Hippocampal formation (tissue), 2 donors: ENCODE measurements around the gene CEP170B.

Experiments used
- DNase-seq, 2 donors: peaks; one replicate each; lab custom pipeline; 2025; lab: John Stamatoyannopoulos, UW

Gene CEP170B

DNA sequence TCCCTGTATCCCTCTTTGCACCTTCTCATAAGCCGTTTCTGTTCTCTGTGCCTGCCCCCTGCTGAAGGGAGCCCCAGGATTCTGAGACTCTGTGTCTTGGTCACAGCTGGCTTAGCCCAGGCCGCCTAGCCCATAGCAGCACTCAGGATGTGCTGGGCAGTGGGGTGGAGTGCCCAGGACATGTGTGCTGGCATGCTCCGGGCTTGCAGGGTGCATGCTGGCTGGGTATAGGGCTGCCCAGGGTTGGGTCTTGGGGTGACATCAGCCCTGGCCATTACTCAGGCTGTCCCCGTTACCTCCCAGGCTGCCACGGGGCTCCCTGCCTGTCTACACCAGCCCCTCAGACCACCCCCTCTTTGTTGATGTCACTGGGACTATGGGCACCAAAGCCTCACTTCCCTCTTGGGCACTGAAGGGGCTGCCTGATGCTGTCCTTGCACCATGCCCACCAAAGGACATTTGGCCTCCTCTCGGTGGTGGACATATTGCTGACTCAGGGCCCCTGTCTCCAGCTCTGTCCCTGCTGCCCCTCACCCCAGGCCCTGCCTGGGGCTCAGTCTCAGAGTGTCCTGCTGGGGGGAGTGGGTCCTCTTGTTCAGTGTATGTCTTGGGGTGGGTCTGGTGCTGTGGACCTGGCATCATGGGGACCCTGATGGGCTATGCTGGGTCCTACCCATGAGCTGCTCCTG lies 2.4 kb downstream of the CEP170B start:
- no peak for DNase-seq

GRCh38 chr14:104868060-104868740 lies 3.1 kb downstream of the CEP170B start:
- DNase-seq = no peak

GRCh38 chr14:104868811-104869572 lies 3.9 kb downstream of the CEP170B start:
- DNase-seq = no peak

DNA sequence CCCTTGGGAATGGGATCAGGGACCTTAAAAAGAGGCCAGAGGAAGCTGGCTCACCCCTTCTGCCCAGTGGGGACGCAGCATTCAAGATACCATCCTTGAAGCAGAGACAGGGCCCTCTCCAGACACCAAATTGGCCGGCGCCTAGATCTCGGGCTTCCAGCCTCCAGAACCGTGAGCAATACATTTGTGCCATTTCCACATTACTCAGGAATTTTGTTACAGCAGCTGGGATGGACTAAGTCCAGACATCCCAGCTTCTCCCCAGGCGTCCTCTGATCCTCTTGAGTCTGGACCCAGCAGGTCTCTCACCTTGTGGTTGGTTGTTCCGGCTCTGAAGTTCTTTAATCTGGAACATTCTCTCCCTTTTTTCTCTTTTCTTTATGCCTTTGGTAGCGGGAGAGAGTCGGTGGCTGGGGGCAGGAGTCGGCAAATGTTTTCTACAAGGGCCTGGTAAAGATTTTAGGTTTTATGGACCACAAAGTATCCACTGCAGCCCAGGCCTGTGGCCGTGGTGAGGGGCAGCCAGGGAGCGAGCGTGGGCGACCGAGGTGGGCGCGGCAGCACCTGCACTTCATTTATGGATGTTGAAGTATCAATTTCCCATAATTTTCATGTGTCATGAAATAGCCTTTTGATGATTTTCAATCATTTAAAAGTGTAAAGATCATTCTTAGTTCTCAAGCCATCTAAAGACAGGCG lies 4.8 kb downstream of the CEP170B start:
- no peak for DNase-seq

GRCh38 chr14:104870368-104871144 lies 5.5 kb downstream of the CEP170B start:
- DNase-seq = no peak

DNA sequence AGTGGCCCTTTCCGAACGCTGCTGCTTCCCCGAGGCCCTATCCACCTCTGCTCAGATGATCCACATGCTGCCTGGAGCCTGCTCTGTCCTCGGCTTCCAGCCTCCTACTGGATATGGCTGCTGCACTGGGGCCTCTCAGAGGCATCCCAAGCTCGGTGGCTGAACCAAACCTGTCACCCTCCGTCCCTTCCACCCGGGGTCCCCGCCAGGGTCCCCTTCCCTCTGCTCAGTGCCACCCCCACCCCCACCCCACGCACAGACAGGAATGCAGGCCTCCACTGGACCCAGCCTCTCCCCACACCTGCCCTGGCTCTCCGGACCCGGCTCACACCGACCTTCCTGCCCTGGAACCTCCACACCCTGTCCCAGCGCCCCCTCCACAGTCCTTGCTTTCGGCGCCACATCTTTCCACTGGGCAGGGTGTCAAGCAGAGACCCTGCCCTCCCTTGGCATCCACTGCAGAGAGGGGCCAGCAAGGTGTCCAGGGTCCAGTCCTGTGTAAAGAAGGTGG lies 6.1 kb downstream of the CEP170B start:
- DNase-seq = no peak

DNA sequence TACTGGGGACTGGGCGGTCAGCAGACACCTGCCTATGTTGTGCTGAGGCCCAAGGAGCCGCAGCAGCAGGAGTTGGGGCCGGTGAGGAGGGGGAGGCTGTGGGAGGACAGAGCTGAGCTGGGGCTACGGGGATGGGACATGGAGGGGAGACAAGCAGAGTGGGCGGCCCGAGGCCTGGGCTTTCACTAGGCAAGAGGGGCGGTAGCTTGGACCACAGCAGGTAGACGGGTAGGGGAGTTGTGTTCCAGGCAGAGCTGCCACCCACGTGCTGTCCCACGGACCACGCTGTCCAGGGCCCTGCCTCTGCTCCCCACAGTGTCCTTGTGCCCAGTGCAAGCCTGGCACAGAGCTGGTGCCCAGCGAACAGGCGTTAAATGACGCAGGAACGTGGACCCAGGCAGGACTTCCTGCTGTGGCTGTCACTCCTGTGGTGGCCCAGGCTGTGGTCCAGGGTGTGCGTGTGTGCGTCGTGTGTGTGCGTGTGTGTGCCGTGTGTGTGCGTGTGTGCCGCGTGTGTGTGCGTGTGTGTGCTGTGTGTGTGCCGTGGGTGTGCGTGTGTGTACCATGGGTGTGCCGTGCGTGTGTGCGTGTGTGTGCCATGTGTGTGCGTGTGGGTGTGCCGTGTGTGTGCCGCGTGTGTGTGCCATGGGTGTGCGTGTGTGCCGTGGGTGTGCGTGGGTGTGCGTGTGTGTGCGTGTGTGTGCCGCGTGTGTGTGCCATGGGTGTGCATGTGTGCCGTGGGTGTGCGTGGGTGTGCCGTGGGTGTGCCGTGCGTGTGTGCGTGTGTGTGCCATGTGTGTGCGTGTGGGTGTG lies 6.8 kb downstream of the CEP170B start:
- DNase-seq = no peak

- no peak for DNase-seq
Observed at GRCh38 chr14:104872469-104873341, 7.6 kb downstream of the CEP170B start.

DNA sequence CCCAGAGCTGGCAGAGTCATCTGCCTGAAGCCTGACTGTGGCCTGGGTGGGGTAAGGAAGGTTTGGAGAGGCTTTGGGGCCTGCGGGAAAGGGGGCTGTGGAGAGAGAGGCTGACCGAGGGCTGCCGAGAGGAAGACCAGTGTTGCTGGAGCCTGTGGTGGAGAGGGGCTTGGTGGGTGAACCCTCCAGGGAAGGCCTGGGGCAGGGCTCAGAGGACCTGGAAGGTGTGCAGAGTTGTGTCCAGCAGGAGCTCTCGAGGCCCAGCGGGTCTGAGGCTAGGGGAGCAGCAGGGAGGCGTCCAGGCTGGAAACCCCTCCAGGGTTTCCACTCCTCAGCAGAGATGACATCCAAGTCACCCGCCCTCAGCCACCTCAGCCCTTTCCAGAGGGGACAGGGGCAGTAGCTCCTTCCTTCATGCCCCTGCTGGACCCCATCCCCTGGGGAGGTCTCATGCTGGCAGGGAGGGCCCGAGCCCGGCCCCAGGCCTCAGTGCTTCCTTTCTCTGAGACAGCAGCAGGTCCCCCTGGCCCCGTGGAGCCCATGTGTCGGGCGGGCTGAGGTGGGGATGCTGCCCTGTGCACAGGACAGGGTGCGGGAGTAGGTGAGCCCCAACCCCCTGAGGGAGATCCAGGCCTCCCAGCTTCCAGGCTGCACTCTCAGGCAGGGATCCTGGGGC lies 8.4 kb downstream of the CEP170B start:
- no peak for DNase-seq

- no peak for DNase-seq
Observed at GRCh38 chr14:104874110-104874531, 9.1 kb downstream of the CEP170B start.

DNA sequence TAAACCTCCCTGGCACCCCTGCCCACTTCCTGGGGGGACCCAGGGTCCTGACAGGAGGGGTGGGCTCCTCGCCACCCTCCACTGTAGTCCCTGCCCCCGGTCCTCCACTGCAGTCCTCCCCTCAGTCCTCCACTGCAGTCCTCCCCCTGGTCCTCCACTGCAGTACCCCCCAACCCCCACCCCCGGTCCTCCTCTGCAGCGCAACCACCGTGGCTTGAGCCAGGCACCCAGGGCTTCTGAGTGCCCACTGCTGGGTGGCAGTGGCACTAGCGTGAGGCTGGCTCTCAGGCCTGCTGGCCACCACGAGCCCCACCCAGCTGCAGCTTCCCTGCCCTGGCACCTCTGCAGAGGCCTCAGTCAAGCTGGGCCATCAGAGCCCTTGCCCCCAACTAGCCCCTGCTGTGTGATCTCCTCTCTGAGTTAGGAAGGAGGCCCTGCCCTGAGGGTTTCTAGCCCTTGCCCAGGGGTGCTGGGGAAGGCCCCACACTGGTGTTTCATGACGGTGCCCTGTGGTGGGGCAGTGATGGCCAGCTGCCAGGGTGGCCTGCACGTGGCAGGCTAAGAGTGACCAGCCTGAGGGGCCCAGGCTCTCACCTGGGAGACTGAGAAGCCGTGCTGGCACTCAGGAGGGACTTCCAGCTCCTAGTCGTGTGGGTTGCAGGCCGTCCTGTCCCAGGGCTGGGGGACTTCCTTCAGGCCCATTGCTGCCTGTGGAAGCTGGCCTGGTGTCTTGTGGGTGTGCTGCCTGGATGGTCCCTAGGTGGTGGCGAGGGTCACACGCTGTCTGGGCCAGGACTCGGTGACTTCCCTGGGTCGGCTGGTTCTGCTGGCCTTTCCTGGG lies 9.7 kb downstream of the CEP170B start:
- no peak for DNase-seq

DNA sequence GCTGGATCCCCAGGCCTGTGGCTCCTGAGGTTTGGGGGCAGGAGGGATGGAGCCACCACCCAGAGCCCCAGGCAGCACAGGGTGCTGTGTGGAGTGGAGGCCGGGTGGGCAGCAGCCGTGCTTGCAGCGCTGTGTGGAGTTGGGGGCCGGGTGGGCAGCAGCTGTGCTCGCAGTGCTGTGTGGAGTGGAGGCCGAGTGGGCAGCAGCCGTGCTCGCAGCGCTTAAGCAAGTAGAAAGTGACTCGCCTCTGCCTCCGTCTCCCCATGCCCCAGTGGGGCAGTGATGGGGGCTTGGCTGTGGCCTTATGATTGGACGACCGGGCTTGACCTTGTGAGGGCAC lies 10.3 kb downstream of the CEP170B start:
- no peak for DNase-seq

DNA sequence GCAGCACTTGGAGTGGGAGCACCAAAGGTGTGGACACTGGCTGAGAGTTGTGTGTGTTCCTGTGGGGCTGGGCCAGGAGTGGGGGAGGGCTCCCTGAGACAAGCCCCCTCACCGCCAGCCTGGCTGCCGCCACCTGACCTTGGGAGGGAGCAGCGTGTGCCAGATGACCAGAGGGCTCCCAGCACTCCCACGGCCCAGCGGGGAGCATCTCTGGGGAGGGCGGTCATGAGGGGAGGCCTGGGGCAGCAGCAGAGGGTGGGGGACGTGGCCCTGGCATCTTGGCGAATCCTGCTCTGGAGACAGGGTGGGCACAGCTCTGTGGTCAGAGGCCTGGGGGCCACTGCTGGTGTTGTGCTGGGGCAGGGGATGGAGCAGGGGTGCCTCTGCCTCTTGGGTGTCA lies 10.7 kb downstream of the CEP170B start:
- DNase-seq = no peak

DNA sequence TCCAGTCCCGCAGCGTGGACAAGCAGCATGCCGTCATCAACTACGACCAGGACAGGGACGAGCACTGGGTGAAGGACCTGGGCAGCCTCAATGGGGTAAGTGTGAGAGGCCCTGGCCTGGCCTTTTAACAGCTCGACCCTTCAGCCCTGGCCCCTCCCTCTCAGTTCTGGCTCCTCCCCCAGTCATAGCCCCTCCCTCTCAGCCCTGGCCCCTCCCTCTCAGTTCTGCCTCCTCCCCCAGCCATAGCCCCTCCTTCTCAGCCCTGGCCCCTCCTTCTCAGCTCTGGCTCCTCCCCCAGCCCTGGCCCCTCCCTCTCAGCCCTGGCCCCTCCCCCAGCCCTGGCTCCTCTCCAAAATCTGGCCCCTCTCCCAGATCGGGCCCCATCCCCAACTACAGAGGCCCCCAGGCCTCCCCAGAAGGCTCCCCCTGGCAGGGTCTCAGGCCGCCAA lies 11.2 kb downstream of the CEP170B start:
- DNase-seq = no peak

DNA sequence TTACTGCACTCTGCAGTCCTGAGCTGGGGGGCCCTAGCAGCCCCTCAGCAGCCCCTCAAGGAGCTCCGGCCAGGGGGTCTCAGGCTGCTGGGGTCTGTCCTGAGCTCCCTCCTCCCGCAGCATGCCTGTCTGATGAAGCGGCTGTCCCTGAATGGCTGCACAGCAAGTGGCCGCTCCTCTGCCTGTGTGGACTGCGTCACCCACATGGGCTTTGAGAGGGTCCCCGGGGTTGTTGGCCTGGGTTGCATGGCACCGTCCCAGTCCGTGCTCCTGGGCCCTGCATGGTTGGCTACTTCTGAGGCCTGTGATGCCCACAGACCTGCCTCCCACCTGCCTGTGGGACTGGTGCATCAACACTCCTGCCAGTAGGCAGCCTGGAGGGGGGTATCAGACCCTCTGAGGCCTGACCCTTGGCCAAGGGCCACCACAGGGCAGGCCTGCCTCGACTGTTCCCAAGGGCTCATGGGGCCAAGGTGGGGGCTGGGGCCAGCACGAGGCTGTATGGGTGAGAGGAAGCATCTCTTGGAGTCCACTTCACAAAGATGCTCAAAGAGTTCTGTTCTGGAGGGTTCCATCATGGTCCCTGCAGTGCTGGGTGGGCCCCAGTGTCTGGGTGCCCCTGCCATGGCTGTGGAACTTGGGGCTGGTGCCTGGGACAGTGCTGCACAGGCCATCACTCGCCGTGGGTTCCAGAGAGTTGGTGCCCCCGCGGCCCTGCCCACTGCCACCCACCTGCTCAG lies 12.2 kb downstream of the CEP170B start:
- DNase-seq = no peak

DNA sequence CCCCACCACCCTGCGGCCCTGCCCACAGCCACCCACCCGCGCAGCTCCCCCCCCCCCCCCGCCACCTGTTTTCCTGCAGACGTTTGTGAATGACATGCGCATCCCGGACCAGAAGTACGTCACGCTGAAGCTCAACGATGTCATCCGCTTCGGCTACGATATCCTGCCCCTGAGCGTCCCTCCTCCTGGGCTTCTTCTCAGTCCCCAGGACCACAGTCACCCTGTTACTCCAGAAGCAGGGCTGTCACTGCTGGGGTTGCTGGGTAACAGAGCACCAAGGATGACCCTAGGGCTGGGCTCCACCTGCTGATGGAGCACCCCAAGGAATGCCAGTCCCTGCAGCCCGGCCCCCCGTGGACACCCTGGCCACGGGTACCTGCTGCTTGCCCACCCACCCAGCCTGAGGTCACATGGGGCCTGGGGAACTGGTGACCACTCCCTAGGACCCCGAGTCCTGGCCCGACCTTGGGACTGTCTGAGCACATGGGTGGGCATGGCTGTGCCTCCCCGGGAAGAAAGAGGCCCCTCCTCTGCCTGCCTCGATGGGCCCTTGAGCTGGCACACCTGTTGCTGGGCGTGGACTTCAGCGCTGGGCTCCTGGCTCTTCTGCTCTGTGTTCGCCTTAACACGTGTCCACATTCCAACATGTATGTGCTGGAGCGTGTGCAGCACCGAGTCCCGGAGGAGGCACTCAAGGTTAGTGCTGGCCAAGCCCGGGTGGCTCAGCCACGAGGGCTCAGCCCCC lies 12.9 kb downstream of the CEP170B start:
- DNase-seq = no peak

GRCh38 chr14:104878582-104878981 lies 13.5 kb downstream of the CEP170B start:
- no peak for DNase-seq
